Loucy (cell line): ENCODE data around the gene MRPS10.

Source experiments
- H2AFZ ChIP-seq: fragments of 200-600 bp; sonication (generic); 2 replicates; pipeline ENCODE4 v1.6.0; 2016; ENCODE audit warnings: antibody characterized with exemption, mild to moderate bottlenecking, low read length, moderate library complexity
- H3F3A ChIP-seq: fragments of 200-600 bp; 2 replicates; pipeline ENCODE4 v1.6.0; 2016; ENCODE audit warnings: antibody characterized with exemption, low read depth, mild to moderate bottlenecking
- H3K27me3 ChIP-seq: fragments of 200-600 bp; sonication (generic); 2 replicates; pipeline ENCODE4 v1.6.1; 2014; ENCODE audit warnings: low read length, mild to moderate bottlenecking; ENCODE audit not compliant: insufficient read depth, poor library complexity, severe bottlenecking
- H3K36me3 ChIP-seq: fragments of 200-600 bp; sonication (generic); 2 replicates; pipeline ENCODE4 v1.6.1; 2016; ENCODE audit warnings: low read length; ENCODE audit not compliant: insufficient read depth
- H3K4me1 ChIP-seq: fragments of 200-600 bp; sonication (generic); 2 replicates; pipeline ENCODE4 v1.5.1; 2014; ENCODE audit warnings: low read length, mild to moderate bottlenecking; ENCODE audit not compliant: insufficient read depth, poor library complexity, severe bottlenecking
- H3K4me2 ChIP-seq: fragments of 200-600 bp; sonication (generic); 2 replicates; pipeline ENCODE4 v1.6.0; 2014; ENCODE audit warnings: antibody characterized with exemption, low read length, low read depth, mild to moderate bottlenecking; ENCODE audit not compliant: poor library complexity, severe bottlenecking
- H3K4me3 ChIP-seq: fragments of 200-600 bp; sonication (generic); 2 replicates; pipeline ENCODE4 v1.5.1; 2014; ENCODE audit warnings: low read length, mild to moderate bottlenecking, mixed read lengths; ENCODE audit not compliant: poor library complexity, severe bottlenecking
- H3K79me2 ChIP-seq: fragments of 200-600 bp; sonication (generic); 2 replicates; pipeline ENCODE4 v1.6.1; 2014; ENCODE audit warnings: low read length; ENCODE audit not compliant: insufficient read depth
- H3K9ac ChIP-seq: fragments of 200-600 bp; sonication (generic); 2 replicates; pipeline ENCODE4 v1.6.0; 2014; ENCODE audit warnings: mild to moderate bottlenecking, low read depth, low read length, moderate library complexity; ENCODE audit not compliant: poor library complexity, severe bottlenecking
- H3K9me2 ChIP-seq: fragments of 200-600 bp; sonication (generic); replicated peaks from 2 replicates; pipeline ENCODE4 v1.6.1; 2016; ENCODE audit warnings: low read depth, low read length, mixed read lengths
- H3K9me3 ChIP-seq: fragments of 200-600 bp; sonication (generic); 2 replicates; pipeline ENCODE4 v1.6.1; 2014; ENCODE audit warnings: mild to moderate bottlenecking, antibody characterized with exemption, low read length, low read depth; ENCODE audit not compliant: insufficient read depth
- H4K20me1 ChIP-seq: fragments of 200-600 bp; sonication (generic); 2 replicates; pipeline ENCODE4 v1.6.0; 2014; ENCODE audit warnings: antibody characterized with exemption, low read length, mild to moderate bottlenecking; ENCODE audit not compliant: insufficient read depth, poor library complexity, severe bottlenecking
- CTCF ChIP-seq: fragments of 200-600 bp; sonication (generic); conservative IDR thresholded peaks from 2 replicates; pipeline ENCODE4 v1.5.1; 2014; ENCODE audit warnings: mild to moderate bottlenecking, antibody characterized with exemption, low read length
- EZH2phosphoT487 ChIP-seq: fragments of 200-600 bp; IDR thresholded peaks from 2 replicates; pipeline ENCODE4 v1.6.1; 2018; ENCODE audit warnings: antibody characterized with exemption, mild to moderate bottlenecking, moderate library complexity, borderline replicate concordance

Gene MRPS10

GRCh38 chr6:42250274-42250931 is 32.7 kb upstream of the MRPS10 start:
- Histone ChIP-seq H3F3A (no peaks in the 10 kb centered on the region), H3K4me2 (no peak overlapping the region), H3K9me2 (no peaks in the 10 kb centered on the region), H3K36me3 (peaks cover 36% of the 10 kb centered on the region; the same call in 1 of the 2 replicates), H3K4me1 (peaks cover 9% of the 10 kb centered on the region), H3K27me3 (no peaks in the 10 kb centered on the region), H4K20me1 (no peaks in the 10 kb centered on the region), H3K4me3 (no peak overlapping the region), H3K9ac (no peak overlapping the region), H3K9me3 (no peaks in the 10 kb centered on the region), H2AFZ (no peak overlapping the region), H3K79me2 (no peaks in the 10 kb centered on the region)
- TF ChIP-seq CTCF (no peak), EZH2phosphoT487 (no peak)

GRCh38 chr6:42249279-42249678 is 31.6 kb upstream of the MRPS10 start:
- Histone ChIP-seq H2AFZ (no peak overlapping the region), H3K9ac (no peak overlapping the region), H3K27me3 (no peaks in the 10 kb centered on the region), H3K4me3 (no peak overlapping the region), H3F3A (no peaks in the 10 kb centered on the region), H4K20me1 (no peaks in the 10 kb centered on the region), H3K4me1 (peaks cover 9% of the 10 kb centered on the region), H3K9me2 (no peaks in the 10 kb centered on the region), H3K9me3 (no peaks in the 10 kb centered on the region), H3K36me3 (peaks cover 25% of the 10 kb centered on the region; the same call in 1 of the 2 replicates), H3K79me2 (no peaks in the 10 kb centered on the region), H3K4me2 (no peak overlapping the region)
- TF ChIP-seq EZH2phosphoT487 (no peak), CTCF (no peak)

- H3K4me3 ChIP-seq, result no peak overlapping the region
- TF ChIP-seq CTCF, result no peak
- no peak for TF ChIP-seq EZH2phosphoT487
- H3K27me3 ChIP-seq, result no peaks in the 10 kb centered on the region
- H3F3A ChIP-seq, result no peaks in the 10 kb centered on the region
- no peaks in the 10 kb centered on the region for H4K20me1 ChIP-seq
- no peak overlapping the region for H3K9ac ChIP-seq
- H3K4me1 ChIP-seq, result no peaks in the 10 kb centered on the region
- H3K79me2 ChIP-seq, result no peaks in the 10 kb centered on the region
- H2AFZ ChIP-seq, result no peak overlapping the region
- no peaks in the 10 kb centered on the region for H3K9me3 ChIP-seq
- no peaks in the 10 kb centered on the region for H3K9me2 ChIP-seq
- no peak overlapping the region for H3K4me2 ChIP-seq
- H3K36me3 ChIP-seq, result peaks cover 33% of the 10 kb centered on the region; the same call in 1 of the 2 replicates
Observed at GRCh38 chr6:42243046-42243445, 25.4 kb upstream of the MRPS10 start.
